Glutamatergic neuron (in vitro differentiated cells): ENCODE results near the gene EMILIN2. TPM values are rescaled to one million over a fixed set of nuclear protein-coding genes. Genes with fewer than 3 reads are reported as not detected.

Experiments
- DNase-seq: peaks from one replicate; pipeline ENCODE4 v3.0.0; 2022
- H3K27ac Mint-ChIP-seq: one replicate; pipeline ENCODE4 v1.8.0; 2020; ENCODE audit warnings: mild to moderate bottlenecking, mixed read lengths, inconsistent platforms; ENCODE audit not compliant: unreplicated experiment
- H3K27me3 Mint-ChIP-seq: one replicate; pipeline ENCODE4 v1.8.0; 2020; ENCODE audit warnings: mild to moderate bottlenecking, moderate library complexity, mixed read lengths, inconsistent platforms; ENCODE audit not compliant: unreplicated experiment
- H3K36me3 Mint-ChIP-seq: one replicate; pipeline ENCODE4 v1.8.0; 2020; ENCODE audit warnings: mild to moderate bottlenecking, mixed read lengths, inconsistent platforms; ENCODE audit not compliant: unreplicated experiment
- H3K4me1 Mint-ChIP-seq: one replicate; pipeline ENCODE4 v1.8.0; 2020; ENCODE audit warnings: mild to moderate bottlenecking, low read depth, mixed read lengths, inconsistent platforms; ENCODE audit not compliant: unreplicated experiment
- H3K4me3 Mint-ChIP-seq: one replicate; pipeline ENCODE4 v1.8.0; 2020; ENCODE audit warnings: mild to moderate bottlenecking, mixed read lengths, inconsistent platforms; ENCODE audit not compliant: unreplicated experiment
- H3K9me3 Mint-ChIP-seq: one replicate; pipeline ENCODE4 v1.8.0; 2020; ENCODE audit warnings: mild to moderate bottlenecking, moderate library complexity, mixed read lengths, inconsistent platforms; ENCODE audit not compliant: unreplicated experiment
- total RNA-seq: library from RNA; stranded (reverse); fragmentation: NEBNext Ultra II Directional; extraction: Animal tissue kit (Norgen Biotek cat#: 25700); gene quantifications from one replicate; pipeline ENCODE4 v1.2.1, GENCODE V29; 2021; ENCODE audit not compliant: unreplicated experiment
- TF ChIP-seq, protein P1 (sequence below): fragments of 200-600 bp; sonication (generic); IDR thresholded peaks from one replicate; pipeline ENCODE4 v1.5.0; 2021; ENCODE audit not compliant: partially characterized antibody, unreplicated experiment

EMILIN2 gene
- total RNA-seq, 1 donor from 2014 or later = 4.1 TPM

DNA sequence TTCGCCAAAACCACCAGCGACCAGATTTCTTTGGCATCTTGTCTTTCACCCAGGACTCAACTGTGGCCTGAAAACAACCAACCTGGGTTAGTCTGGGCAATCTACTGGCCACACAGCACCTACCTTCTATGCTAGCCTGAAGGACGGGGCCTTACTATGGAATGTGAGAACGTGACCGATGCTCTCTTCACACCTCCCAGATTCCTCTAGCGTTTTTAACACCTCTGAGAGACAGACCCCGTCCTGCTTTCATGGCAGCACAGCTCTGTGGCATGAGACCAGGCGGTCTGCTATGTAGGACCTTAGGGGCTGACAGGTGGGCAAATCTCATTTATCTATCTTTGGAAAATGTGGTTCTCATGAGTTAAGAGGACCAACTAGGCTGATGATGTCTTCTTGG is 80.9 kb downstream of the EMILIN2 start:
- no peak for DNase-seq
- H3K36me3 Mint-ChIP-seq = no peaks in the 10 kb centered on the region
- H3K27ac Mint-ChIP-seq = no peak overlapping the region
- H3K9me3 Mint-ChIP-seq = no peaks in the 10 kb centered on the region
- TF ChIP-seq, protein P1, sequence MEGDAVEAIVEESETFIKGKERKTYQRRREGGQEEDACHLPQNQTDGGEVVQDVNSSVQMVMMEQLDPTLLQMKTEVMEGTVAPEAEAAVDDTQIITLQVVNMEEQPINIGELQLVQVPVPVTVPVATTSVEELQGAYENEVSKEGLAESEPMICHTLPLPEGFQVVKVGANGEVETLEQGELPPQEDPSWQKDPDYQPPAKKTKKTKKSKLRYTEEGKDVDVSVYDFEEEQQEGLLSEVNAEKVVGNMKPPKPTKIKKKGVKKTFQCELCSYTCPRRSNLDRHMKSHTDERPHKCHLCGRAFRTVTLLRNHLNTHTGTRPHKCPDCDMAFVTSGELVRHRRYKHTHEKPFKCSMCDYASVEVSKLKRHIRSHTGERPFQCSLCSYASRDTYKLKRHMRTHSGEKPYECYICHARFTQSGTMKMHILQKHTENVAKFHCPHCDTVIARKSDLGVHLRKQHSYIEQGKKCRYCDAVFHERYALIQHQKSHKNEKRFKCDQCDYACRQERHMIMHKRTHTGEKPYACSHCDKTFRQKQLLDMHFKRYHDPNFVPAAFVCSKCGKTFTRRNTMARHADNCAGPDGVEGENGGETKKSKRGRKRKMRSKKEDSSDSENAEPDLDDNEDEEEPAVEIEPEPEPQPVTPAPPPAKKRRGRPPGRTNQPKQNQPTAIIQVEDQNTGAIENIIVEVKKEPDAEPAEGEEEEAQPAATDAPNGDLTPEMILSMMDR = no peak
- H3K27me3 Mint-ChIP-seq = peaks cover 1% of the 10 kb centered on the region
- H3K4me3 Mint-ChIP-seq = no peak overlapping the region
- no peaks in the 10 kb centered on the region for H3K4me1 Mint-ChIP-seq

DNA sequence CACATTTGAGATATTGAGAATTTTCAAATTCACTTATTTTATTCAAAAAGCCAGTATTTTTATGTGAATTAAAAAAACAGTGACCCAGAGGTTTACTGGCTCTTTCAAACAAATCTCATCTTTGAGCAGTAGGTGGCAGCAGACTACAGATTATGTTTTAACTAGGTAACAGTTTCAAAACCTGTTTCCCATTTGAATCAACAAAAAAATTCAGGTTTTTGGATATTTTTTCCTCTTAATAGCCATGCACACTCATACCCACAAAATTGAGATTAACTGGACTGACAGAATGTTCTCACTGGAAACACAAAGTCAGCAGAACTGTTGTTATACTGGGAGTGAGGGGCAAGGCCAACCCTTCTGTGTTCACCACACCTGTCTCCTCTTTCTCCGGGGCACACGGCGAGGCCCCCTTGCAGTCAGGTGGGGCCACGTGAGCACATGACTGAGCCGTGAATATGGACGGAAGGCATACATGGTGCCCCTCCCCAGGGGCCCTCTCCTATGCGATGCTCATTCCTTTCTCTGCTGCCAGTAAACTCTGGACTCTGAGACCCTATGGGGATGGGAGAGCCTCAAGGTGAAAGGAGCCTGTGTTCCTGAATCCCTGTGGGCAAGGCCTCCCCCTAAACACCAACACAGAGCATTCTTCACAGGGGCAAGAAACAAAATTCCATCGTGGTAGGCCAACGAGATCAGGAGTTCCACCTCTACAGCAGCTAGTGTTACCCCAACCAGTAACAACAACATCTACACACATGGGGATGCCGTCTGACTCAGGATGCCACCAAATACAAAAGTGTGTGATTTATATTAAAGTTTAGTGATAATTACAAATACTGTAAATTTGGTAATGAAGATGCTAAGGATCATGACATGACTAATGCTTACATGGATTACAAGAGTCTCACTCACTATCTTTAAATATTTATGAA is 85.7 kb downstream of the EMILIN2 start:
- Mint-ChIP-seq H3K4me1 (no peaks in the 10 kb centered on the region), H3K4me3 (no peak overlapping the region), H3K27ac (no peak overlapping the region), H3K9me3 (no peaks in the 10 kb centered on the region), H3K36me3 (no peaks in the 10 kb centered on the region), H3K27me3 (no peaks in the 10 kb centered on the region)
- TF ChIP-seq, protein P1 = peak; percentile 80
- no peak for DNase-seq

DNA sequence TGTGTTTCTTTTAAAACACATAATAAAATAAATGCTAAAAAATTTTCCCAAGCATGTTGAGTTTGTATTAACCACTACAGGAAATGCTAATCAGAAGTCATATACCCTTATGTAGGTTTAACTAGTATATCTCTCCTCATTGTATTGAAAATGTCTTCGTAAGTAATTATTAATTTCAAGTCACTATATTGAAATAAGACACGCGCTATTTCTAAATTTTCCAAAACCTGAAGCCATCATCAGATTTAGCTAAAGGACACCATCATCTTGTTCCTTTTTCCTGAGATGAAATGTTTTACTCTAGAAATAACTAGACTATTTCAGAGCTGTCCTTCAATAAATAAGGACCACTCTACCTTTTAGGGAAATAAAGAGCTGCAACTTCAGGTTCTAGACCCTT is 87.2 kb downstream of the EMILIN2 start:
- no peaks in the 10 kb centered on the region for H3K9me3 Mint-ChIP-seq
- no peak overlapping the region for H3K27ac Mint-ChIP-seq
- H3K4me3 Mint-ChIP-seq = no peak overlapping the region
- H3K36me3 Mint-ChIP-seq = no peaks in the 10 kb centered on the region
- no peaks in the 10 kb centered on the region for H3K4me1 Mint-ChIP-seq
- no peak for DNase-seq
- TF ChIP-seq, protein P1 = no peak
- no peaks in the 10 kb centered on the region for H3K27me3 Mint-ChIP-seq

DNA sequence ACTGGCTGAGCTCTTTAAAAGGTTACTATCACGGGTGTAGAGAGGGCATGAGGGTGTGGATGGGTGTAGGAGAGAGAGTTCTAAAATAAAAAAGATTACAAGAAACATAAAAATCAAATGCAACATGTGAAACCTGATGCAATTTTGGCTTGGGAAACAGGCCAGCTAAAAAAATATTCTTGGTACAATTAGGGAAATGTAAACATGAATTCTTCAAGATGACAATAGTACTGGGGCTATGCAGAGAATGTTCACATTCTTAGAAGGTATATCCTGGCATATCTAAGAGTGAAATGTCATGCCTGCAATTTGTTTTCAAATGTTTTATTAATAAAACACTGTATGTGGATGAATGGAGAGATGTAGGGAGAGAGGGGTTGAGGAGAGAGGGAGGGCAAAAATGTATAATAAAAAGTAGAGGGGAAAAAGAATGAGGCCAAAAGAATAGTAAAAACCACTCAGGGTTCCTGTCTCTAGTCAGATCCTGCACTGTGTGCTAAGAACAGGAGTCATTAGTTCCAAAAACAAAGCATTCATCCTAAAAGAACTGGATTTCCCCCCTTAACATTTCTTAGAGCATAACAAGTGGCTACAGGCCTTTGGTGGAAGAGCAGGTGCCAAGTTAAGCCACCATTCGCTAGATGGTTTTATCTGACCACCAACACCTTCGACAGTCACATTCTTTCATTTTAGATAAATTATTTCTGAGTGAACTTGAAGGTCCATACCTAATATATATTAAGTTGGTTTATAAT is 88.8 kb downstream of the EMILIN2 start:
- DNase-seq = no peak
- TF ChIP-seq, protein P1 = no peak
- no peaks in the 10 kb centered on the region for H3K9me3 Mint-ChIP-seq
- no peak overlapping the region for H3K27ac Mint-ChIP-seq
- no peaks in the 10 kb centered on the region for H3K27me3 Mint-ChIP-seq
- no peaks in the 10 kb centered on the region for H3K4me1 Mint-ChIP-seq
- H3K36me3 Mint-ChIP-seq = no peaks in the 10 kb centered on the region
- no peak overlapping the region for H3K4me3 Mint-ChIP-seq
